Cortex of kidney (tissue), 1 donor: ENCODE data around the gene FEN1.

Experiments
- DNase-seq: peaks from one replicate; lab custom pipeline; 2025; lab: John Stamatoyannopoulos, UW

FEN1 gene

GRCh38 chr11:61820174-61820573, 27.5 kb downstream of the FEN1 start:
- no peak for DNase-seq

DNA sequence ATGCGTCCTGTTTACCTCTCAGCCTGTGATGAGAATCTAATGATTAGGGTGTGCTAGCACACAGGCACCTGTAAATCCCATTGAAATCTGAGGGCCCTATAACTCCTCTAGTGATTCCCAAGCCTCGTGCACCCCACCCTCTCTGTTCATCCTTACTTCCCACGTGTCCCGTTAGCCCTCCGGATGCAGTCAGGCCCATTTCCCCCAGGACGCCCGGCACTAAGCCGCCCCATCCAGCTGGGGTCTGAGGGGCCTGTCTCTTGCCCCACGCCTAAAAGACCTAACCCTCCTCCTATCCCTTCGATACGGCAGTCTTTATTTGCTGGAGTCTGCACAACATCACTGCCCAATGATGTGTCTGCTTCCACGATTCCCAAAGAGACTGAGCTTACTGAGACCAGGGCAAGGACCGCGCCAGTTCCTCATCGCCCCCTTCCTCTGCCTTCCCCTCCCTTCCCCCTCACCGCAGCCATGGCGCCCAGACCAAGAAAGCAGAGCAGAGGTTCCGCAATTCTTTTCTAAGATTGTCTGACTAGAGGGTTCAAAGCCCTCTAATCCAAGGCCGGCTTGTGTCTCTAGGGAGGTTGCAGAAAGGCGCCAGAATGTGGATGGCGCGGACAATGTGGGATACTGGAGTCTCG, 34.3 kb downstream of the FEN1 start:
- no peak for DNase-seq

DNA sequence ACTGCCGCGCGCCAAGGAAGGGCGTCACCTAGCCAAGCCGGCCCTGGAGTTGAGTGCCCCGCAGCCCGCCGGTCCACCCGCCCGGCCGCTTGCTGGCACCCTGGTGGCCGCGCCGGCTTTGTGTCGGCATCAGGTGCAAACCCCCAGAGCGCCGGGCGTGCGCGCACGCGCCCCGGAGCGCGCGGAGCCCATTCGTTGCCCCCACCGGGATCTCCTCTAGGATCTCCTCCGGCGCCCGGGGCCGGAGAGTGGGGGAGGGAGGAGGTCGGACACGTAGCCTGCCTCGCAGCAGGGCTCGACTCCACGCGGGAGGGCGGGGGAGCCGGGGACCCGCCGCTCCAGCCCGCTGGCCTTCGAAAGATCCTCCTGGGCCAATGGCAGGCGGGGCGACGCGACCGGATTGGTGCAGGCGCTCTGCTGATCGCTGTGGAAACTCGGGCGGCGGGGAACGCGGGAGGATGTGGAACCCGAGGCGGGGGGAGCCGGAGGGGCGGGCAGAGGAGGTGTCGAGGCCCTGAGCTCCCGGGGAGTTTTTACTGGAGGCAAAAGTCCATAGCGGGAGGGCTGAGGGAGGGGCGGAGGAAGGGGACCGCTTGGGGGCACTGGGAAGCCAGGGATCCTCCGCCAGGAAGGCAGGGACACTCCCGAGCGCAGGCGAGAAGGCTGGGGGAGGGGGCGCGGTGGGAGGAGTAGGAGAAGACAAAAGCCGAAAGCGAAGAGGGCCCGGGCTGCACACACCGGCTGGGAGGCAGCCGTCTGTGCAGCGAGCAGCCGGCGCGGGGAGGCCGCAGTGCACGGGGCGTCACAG, 35.1 kb downstream of the FEN1 start, which contains the start of gene FADS2:
Gene FADS2 (plus strand): TSS at position 730 of the 808 bp plus-strand sequence. CDS start 91 bp downstream, outside the sequence.
- DNase-seq, result no peak

- no peak for DNase-seq
Observed at GRCh38 chr11:61828379-61828628, 35.6 kb downstream of the FEN1 start.

- no peak for DNase-seq
Observed at GRCh38 chr11:61828629-61829407, 36.1 kb downstream of the FEN1 start.

DNA sequence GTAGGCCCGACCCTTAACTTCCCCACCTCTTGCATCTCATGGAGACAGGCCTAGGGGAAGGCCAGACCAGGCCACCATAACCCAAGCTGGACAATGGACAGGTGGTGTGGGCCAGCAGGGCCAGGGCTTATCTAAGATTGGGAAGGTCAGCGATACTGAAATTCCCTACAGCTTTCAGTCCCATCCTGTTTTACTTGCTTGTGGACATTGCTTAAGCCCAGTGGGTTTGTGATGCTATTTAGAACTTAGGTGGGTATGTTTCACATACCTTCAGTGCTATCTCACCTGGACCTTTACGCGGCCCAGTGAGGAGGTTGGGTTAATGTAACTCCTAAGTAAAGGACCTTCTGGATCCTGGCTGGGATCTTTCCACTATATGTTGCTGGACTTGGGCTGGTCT, 37.1 kb downstream of the FEN1 start:
- no peak for DNase-seq

DNA sequence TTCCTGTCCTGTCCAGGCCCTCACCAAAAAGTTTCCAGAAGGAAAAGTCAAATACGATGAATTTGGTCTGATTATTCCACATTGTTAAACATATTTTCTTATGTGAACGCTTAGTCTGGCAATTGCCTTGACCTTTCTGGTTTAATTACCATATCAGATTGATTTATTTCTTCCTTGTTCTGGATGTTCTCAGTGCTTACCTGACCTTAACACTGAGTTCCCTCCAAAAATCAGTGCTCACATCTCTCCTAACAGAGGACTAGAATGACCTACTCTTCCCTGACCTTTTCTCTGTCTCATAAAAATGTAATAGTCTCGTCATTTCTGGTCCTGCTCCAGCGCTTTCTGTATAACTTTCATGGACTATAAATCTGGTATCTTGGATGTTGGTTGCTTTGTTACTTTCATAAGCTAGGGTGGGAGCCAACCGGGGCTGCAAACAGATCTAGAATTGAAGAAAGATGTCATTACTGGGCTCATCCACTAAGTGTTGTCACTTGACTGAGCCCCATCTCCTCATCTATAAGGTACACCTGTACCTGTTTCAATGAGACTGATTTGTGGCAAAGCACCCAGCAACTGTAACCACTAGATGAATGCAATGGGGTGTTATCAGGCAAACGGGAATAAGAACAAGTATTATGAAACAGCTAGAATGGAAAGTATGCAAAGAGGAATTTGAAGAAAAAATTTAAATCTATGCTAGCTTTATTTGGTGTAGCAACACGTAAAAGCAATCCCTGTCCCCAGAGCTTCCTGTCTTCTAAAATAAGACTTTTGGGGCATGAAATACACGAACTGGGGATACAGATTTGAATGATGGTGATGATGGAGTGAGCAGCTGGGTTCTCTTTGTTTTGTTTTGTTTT, 37.8 kb downstream of the FEN1 start:
- DNase-seq, result no peak

DNA sequence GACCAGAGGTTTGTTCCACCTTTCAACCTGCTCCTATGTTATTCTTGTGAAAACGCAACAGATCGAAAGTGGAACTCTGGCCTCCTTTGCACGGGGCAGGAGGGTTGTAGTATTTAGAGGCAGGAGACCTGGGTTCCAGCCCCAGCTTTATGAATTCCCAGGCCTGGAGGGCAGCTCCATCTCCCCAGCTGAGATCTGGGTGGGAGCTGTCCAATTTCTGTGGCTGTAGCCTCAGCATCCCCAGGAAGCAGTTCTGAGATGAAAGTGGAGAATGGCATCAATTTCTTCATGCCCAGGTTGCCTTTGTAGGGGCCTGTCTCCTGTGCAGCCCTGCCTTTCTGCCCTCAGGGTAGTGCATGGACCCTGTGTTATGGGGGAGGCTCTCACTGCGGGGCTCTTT, 39.5 kb downstream of the FEN1 start:
- no peak for DNase-seq

DNA sequence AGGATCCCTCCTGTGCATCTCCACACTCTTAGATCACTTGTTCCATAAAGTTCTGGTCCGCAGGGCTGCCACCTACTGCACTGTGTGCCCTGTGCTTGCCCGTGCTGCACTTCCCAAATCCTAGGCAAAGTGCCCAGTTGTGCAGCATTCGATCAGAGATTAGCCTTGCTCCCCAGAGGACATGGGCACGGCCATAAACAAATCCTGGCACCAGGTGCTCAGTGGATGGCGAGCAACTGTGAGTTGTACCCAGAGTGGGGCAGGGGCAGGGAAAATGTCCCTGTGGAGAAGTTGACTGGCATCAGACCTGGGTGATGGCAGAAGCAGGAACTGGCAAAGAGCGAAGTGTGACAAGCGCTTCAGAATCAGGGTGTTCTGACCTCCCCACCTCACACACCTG, 40.0 kb downstream of the FEN1 start:
- no peak for DNase-seq

- no peak for DNase-seq
Observed at GRCh38 chr11:61833471-61833870, 40.8 kb downstream of the FEN1 start.

GRCh38 chr11:61833926-61834277, 41.2 kb downstream of the FEN1 start:
- DNase-seq, result no peak

- no peak for DNase-seq
Observed at GRCh38 chr11:61834278-61835048, 41.8 kb downstream of the FEN1 start.

GRCh38 chr11:61836193-61836592, 43.5 kb downstream of the FEN1 start:
- no peak for DNase-seq

DNA sequence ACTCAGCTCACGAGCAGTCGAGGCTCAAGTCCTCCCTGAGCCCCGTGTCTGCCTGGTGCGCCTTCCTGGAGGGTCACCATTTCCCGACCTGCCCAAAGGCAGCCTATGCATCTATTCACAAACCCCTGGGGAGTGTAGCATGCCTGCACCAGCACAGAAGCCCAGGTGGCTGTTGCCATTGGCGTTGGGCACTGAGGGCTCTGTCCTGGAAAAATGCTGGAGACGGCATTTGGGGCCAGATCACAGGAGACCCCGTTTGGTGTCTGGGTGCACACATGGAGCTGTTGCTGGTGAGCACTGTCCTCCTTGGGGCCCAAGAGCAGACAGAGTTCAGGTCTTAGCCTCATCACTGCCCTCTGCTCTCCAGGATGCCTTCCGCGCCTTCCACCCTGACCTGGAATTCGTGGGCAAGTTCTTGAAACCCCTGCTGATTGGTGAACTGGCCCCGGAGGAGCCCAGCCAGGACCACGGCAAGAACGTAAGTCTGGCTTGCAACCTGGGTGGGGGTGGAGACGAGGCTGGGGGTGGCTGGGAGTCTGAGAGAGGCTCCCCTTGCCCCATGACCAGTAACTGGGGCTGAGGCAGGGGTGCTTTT, 44.8 kb downstream of the FEN1 start:
- DNase-seq, result no peak

DNA sequence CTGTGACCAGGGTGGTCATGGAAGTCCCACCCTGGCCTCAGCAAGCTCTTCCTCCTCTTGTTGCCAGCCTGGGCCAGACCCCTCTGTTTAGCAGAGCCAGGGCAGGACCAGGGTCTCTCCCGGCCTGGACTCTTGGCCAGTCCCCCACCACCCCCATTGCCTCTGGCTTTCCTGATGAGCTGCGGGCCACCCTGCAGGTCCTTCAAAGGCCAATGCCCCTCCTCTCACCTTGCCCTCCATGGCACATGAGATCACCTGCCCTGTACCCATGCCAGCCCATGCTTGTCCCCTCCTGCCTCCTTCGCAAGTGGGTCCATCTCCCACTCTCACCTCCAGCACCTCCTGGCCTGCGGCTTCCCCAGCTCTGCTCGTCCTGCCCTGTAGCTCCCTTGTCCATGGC, 45.8 kb downstream of the FEN1 start:
- DNase-seq, result no peak

DNA sequence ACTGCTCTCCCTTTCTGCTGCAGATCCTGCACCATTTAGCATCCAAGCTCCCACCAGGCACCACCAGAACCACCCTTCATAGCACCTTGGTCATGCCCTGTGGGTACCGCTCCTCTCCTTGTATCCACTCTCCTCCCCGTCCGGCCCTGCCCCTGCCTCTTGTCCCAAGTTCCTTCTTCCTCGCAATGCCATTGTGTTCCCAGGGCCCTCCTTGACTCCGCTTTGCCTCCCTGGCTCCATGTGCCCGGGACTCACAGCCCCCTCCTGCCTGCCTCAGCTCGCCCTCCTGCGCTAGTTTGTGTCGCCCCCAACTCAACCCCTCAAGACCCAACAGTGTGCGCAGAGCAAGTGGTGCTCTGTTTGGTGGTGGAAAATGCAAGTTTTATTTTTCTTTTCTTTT, 46.2 kb downstream of the FEN1 start:
- DNase-seq, result no peak

GRCh38 chr11:61839742-61840141, 47.0 kb downstream of the FEN1 start:
- no peak for DNase-seq

DNA sequence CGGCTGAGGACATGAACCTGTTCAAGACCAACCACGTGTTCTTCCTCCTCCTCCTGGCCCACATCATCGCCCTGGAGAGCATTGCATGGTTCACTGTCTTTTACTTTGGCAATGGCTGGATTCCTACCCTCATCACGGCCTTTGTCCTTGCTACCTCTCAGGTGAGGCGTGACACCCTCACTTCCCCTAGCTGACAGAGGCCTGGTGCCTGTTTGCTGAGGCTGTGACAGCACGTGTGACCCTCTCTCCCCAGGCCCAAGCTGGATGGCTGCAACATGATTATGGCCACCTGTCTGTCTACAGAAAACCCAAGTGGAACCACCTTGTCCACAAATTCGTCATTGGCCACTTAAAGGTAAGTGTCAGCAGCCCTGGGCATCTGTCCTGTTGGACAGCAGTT, 47.7 kb downstream of the FEN1 start:
- DNase-seq, result no peak

GRCh38 chr11:61841636-61842527, 49.2 kb downstream of the FEN1 start:
- DNase-seq, result no peak

DNA sequence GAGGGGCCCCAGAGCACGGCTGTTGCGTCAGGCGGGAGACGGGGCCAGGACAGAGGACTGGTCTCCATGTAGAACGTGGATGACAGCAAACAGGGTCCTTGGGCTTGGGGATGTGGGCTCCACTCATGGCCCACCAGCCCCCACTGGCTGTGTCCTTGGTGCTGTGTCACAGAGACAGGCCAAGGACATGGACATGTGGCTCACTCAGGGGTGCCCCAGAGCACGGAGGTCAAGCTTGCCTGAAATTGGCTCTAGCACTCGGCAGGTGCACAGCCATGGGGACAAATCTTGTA, 49.8 kb downstream of the FEN1 start:
- no peak for DNase-seq
